Ascending aorta (tissue), 2 donors: ENCODE measurements around the gene KCNA10. TPM values are rescaled to one million over a fixed set of nuclear protein-coding genes. Genes with fewer than 3 reads are reported as not detected.

Experiments used
- DNase-seq, 2 donors: peaks; one replicate each; pipeline ENCODE4 v3.0.0-alpha.2; 2019; ENCODE audit warnings: low spot score in 2 of 2
- H3K27ac ChIP-seq, 2 donors: fragments of 200-600 bp; sonication (generic); one replicate each; pipeline ENCODE4 v1.5.1; 2016 to 2017; ENCODE audit warnings: mild to moderate bottlenecking in 1 of 2
- H3K27me3 ChIP-seq: fragments of 200-600 bp; sonication (generic); one replicate; pipeline ENCODE4 v1.5.1; 2017
- H3K36me3 ChIP-seq, 2 donors: fragments of 200-600 bp; sonication (generic); one replicate each; pipeline ENCODE4 v1.5.1; 2016
- H3K4me1 ChIP-seq, 2 donors: fragments of 200-600 bp; sonication (generic); one replicate each; pipeline ENCODE4 v1.5.1; 2016 to 2017; ENCODE audit warnings: mild to moderate bottlenecking in 1 of 2
- H3K4me3 ChIP-seq, 2 donors: fragments of 200-600 bp; sonication (generic); one replicate each; pipeline ENCODE4 v1.5.1; 2016 to 2017; ENCODE audit warnings: mild to moderate bottlenecking in 1 of 2
- H3K9me3 ChIP-seq, 2 donors: fragments of 200-600 bp; sonication (generic); one replicate each; pipeline ENCODE4 v1.5.1; 2016
- intact Hi-C: fragments of 100-400 bp; cut with DNase I; formaldehyde crosslinking; loops from one replicate; pipeline ENCODE4 v1.15.1; 2023
- total RNA-seq: library from RNA; depleted of rRNA; stranded (reverse); fragments of >200 nt; gene quantifications from one replicate; pipeline ENCODE4 v1.1.0, GENCODE V29; 2016
- TF ChIP-seq, protein P1 (sequence below), 3 experiments: fragments of 200-600 bp in 2 of 3; fragments of 450-650 bp in 1 of 3; sonication (generic) in 2 of 3; IDR thresholded peaks; one replicate each; pipeline ENCODE4 v1.5.1; 2016 to 2019; ENCODE audit warnings: antibody characterized with exemption in 3 of 3, mild to moderate bottlenecking in 1 of 3, moderate library complexity in 1 of 3

KCNA10 gene
- total RNA-seq, 1 donor from 2014 or later, result not detected

- H3K27me3 ChIP-seq, result no peaks in the 10 kb centered on the region
- no peak overlapping the region for H3K4me3 ChIP-seq
- H3K27ac ChIP-seq, result no peak overlapping the region
- intact Hi-C loops, result no loop called here
- H3K36me3 ChIP-seq, result no peaks in the 10 kb centered on the region
- H3K9me3 ChIP-seq, result no peaks in the 10 kb centered on the region
- peaks cover 0 to 5% of the 10 kb centered on the region in 2 donors for H3K4me1 ChIP-seq
- no peak for DNase-seq
- TF ChIP-seq, protein P1, sequence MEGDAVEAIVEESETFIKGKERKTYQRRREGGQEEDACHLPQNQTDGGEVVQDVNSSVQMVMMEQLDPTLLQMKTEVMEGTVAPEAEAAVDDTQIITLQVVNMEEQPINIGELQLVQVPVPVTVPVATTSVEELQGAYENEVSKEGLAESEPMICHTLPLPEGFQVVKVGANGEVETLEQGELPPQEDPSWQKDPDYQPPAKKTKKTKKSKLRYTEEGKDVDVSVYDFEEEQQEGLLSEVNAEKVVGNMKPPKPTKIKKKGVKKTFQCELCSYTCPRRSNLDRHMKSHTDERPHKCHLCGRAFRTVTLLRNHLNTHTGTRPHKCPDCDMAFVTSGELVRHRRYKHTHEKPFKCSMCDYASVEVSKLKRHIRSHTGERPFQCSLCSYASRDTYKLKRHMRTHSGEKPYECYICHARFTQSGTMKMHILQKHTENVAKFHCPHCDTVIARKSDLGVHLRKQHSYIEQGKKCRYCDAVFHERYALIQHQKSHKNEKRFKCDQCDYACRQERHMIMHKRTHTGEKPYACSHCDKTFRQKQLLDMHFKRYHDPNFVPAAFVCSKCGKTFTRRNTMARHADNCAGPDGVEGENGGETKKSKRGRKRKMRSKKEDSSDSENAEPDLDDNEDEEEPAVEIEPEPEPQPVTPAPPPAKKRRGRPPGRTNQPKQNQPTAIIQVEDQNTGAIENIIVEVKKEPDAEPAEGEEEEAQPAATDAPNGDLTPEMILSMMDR (IDR thresholded peaks at IDR 0.05), result no peak
Measured at GRCh38 chr1:110551278-110551809, 32.4 kb upstream of the KCNA10 start.

GRCh38 chr1:110549831-110550230 is 30.9 kb upstream of the KCNA10 start:
- Histone ChIP-seq H3K27me3 (no peaks in the 10 kb centered on the region), H3K4me1 (peaks cover 0 to under 1% of the 10 kb centered on the region in 2 donors), H3K4me3 (no peak overlapping the region), H3K9me3 (no peaks in the 10 kb centered on the region), H3K27ac (no peak overlapping the region), H3K36me3 (no peaks in the 10 kb centered on the region)
- TF ChIP-seq, protein P1 (IDR thresholded peaks at IDR 0.05), result no peak
- intact Hi-C loops, result no loop called here
- DNase-seq, result no peak

GRCh38 chr1:110548381-110548780 is 29.4 kb upstream of the KCNA10 start:
- Histone ChIP-seq H3K4me1 (no peaks in the 10 kb centered on the region), H3K9me3 (no peaks in the 10 kb centered on the region), H3K36me3 (no peaks in the 10 kb centered on the region), H3K27ac (no peak overlapping the region), H3K27me3 (no peaks in the 10 kb centered on the region), H3K4me3 (no peak overlapping the region)
- TF ChIP-seq, protein P1 (IDR thresholded peaks at IDR 0.05), result peak in 1 of 3 experiments; percentile 8
- no peak for DNase-seq
- intact Hi-C loops, result no loop called here

GRCh38 chr1:110547017-110547416 is 28.0 kb upstream of the KCNA10 start:
- H3K27me3 ChIP-seq, result no peaks in the 10 kb centered on the region
- no peak overlapping the region for H3K4me3 ChIP-seq
- no peaks in the 10 kb centered on the region for H3K9me3 ChIP-seq
- no peak for DNase-seq
- no peak overlapping the region for H3K27ac ChIP-seq
- intact Hi-C loops, result no loop called here
- H3K4me1 ChIP-seq, result no peaks in the 10 kb centered on the region
- TF ChIP-seq, protein P1 (IDR thresholded peaks at IDR 0.05), result no peak
- no peaks in the 10 kb centered on the region for H3K36me3 ChIP-seq

- Histone ChIP-seq H3K4me1 (no peaks in the 10 kb centered on the region), H3K27me3 (no peaks in the 10 kb centered on the region), H3K36me3 (no peaks in the 10 kb centered on the region), H3K4me3 (no peak overlapping the region), H3K9me3 (no peaks in the 10 kb centered on the region), H3K27ac (no peak overlapping the region)
- intact Hi-C loops, result no loop called here
- TF ChIP-seq, protein P1 (IDR thresholded peaks at IDR 0.05), result no peak
- DNase-seq, result no peak
Measured at GRCh38 chr1:110545492-110545891, 26.5 kb upstream of the KCNA10 start.

GRCh38 chr1:110544753-110545152 is 25.8 kb upstream of the KCNA10 start:
- Histone ChIP-seq H3K4me1 (no peaks in the 10 kb centered on the region), H3K4me3 (no peak overlapping the region), H3K27me3 (no peaks in the 10 kb centered on the region), H3K27ac (no peak overlapping the region), H3K36me3 (no peaks in the 10 kb centered on the region), H3K9me3 (no peaks in the 10 kb centered on the region)
- no peak for DNase-seq
- intact Hi-C loops, result no loop called here
- TF ChIP-seq, protein P1 (IDR thresholded peaks at IDR 0.05), result no peak
